ENCODE results near the gene CHST11.
A peak's percentile ranks its signal among the peaks of the same experiment; 100 is the strongest.

The CHST11 gene

GRCh38 chr12:104494137-104494792, 37.5 kb downstream of the CHST11 start:
- Mint-ChIP-seq H3K27ac (peak overlapping the region; percentile 94), H3K36me3 (peaks cover 11% of the 10 kb centered on the region), H3K9me3 (ENCODE audit: low read depth) (no peaks in the 10 kb centered on the region), H3K4me3 (peak overlapping the region; percentile 77), H3K27me3 (no peaks in the 10 kb centered on the region), H3K4me1 (ENCODE audit: low read depth) (peaks cover 85% of the 10 kb centered on the region)

- Mint-ChIP-seq H3K4me3 (peak overlapping the region; percentile 77), H3K9me3 (ENCODE audit: low read depth) (no peaks in the 10 kb centered on the region), H3K27ac (peak overlapping the region; percentile 94), H3K36me3 (peaks cover 11% of the 10 kb centered on the region), H3K27me3 (no peaks in the 10 kb centered on the region), H3K4me1 (ENCODE audit: low read depth) (peaks cover 87% of the 10 kb centered on the region)
Measured at GRCh38 chr12:104494793-104495158, 38.0 kb downstream of the CHST11 start.

- Mint-ChIP-seq H3K27ac (no peak overlapping the region), H3K27me3 (no peaks in the 10 kb centered on the region), H3K4me1 (ENCODE audit: low read depth) (peaks cover 87% of the 10 kb centered on the region), H3K9me3 (ENCODE audit: low read depth) (no peaks in the 10 kb centered on the region), H3K4me3 (peak overlapping the region; percentile 28), H3K36me3 (peaks cover 10% of the 10 kb centered on the region)
Measured at GRCh38 chr12:104495786-104496185, 39.0 kb downstream of the CHST11 start.

- H3K9me3 Mint-ChIP-seq (ENCODE audit: low read depth) = no peaks in the 10 kb centered on the region
- peaks cover 84% of the 10 kb centered on the region for H3K4me1 Mint-ChIP-seq (ENCODE audit: low read depth)
- H3K27me3 Mint-ChIP-seq = no peaks in the 10 kb centered on the region
- no peak overlapping the region for H3K4me3 Mint-ChIP-seq
- H3K27ac Mint-ChIP-seq = no peak overlapping the region
- peaks cover 8% of the 10 kb centered on the region for H3K36me3 Mint-ChIP-seq
Measured at GRCh38 chr12:104496336-104496735, 39.6 kb downstream of the CHST11 start.

GRCh38 chr12:104498211-104498801, 41.6 kb downstream of the CHST11 start:
- peak overlapping the region; percentile 72 for H3K4me3 Mint-ChIP-seq
- peaks cover 7% of the 10 kb centered on the region for H3K36me3 Mint-ChIP-seq
- no peaks in the 10 kb centered on the region for H3K27me3 Mint-ChIP-seq
- no peaks in the 10 kb centered on the region for H3K9me3 Mint-ChIP-seq (ENCODE audit: low read depth)
- H3K4me1 Mint-ChIP-seq (ENCODE audit: low read depth) = peaks cover 84% of the 10 kb centered on the region
- H3K27ac Mint-ChIP-seq = peak overlapping the region; percentile 59

GRCh38 chr12:104499668-104500332, 43.1 kb downstream of the CHST11 start:
- Mint-ChIP-seq H3K27ac (no peak overlapping the region), H3K36me3 (peaks cover 5% of the 10 kb centered on the region), H3K9me3 (ENCODE audit: low read depth) (no peaks in the 10 kb centered on the region), H3K27me3 (no peaks in the 10 kb centered on the region), H3K4me1 (ENCODE audit: low read depth) (peaks cover 80% of the 10 kb centered on the region), H3K4me3 (no peak overlapping the region)

GRCh38 chr12:104501115-104501514, 44.4 kb downstream of the CHST11 start:
- Mint-ChIP-seq H3K27me3 (no peaks in the 10 kb centered on the region), H3K4me1 (ENCODE audit: low read depth) (peaks cover 76% of the 10 kb centered on the region), H3K4me3 (no peak overlapping the region), H3K27ac (no peak overlapping the region), H3K36me3 (peaks cover 2% of the 10 kb centered on the region), H3K9me3 (ENCODE audit: low read depth) (no peaks in the 10 kb centered on the region)

- H3K27ac Mint-ChIP-seq = no peak overlapping the region
- H3K36me3 Mint-ChIP-seq = peaks cover 2% of the 10 kb centered on the region
- no peak overlapping the region for H3K4me3 Mint-ChIP-seq
- H3K9me3 Mint-ChIP-seq (ENCODE audit: low read depth) = no peaks in the 10 kb centered on the region
- H3K27me3 Mint-ChIP-seq = no peaks in the 10 kb centered on the region
- H3K4me1 Mint-ChIP-seq (ENCODE audit: low read depth) = peaks cover 80% of the 10 kb centered on the region
Measured at GRCh38 chr12:104501660-104502059, 44.9 kb downstream of the CHST11 start.

GRCh38 chr12:104502217-104502616, 45.5 kb downstream of the CHST11 start:
- no peaks in the 10 kb centered on the region for H3K27me3 Mint-ChIP-seq
- peaks cover 78% of the 10 kb centered on the region for H3K4me1 Mint-ChIP-seq (ENCODE audit: low read depth)
- H3K27ac Mint-ChIP-seq = no peak overlapping the region
- H3K9me3 Mint-ChIP-seq (ENCODE audit: low read depth) = no peaks in the 10 kb centered on the region
- H3K4me3 Mint-ChIP-seq = no peak overlapping the region
- H3K36me3 Mint-ChIP-seq = peaks cover under 1% of the 10 kb centered on the region

GRCh38 chr12:104502638-104503037, 45.9 kb downstream of the CHST11 start:
- Mint-ChIP-seq H3K36me3 (no peaks in the 10 kb centered on the region), H3K4me1 (ENCODE audit: low read depth) (peaks cover 78% of the 10 kb centered on the region), H3K4me3 (no peak overlapping the region), H3K27me3 (no peaks in the 10 kb centered on the region), H3K27ac (no peak overlapping the region), H3K9me3 (ENCODE audit: low read depth) (no peaks in the 10 kb centered on the region)

GRCh38 chr12:104503191-104503590, 46.4 kb downstream of the CHST11 start:
- Mint-ChIP-seq H3K27ac (no peak overlapping the region), H3K4me3 (no peak overlapping the region)

GRCh38 chr12:104504146-104504545, 47.4 kb downstream of the CHST11 start:
- H3K4me1 Mint-ChIP-seq (ENCODE audit: low read depth) = peaks cover 80% of the 10 kb centered on the region
- H3K27ac Mint-ChIP-seq = no peak overlapping the region
- H3K4me3 Mint-ChIP-seq = no peak overlapping the region
- H3K36me3 Mint-ChIP-seq = peaks cover 9% of the 10 kb centered on the region
- H3K27me3 Mint-ChIP-seq = no peaks in the 10 kb centered on the region
- no peaks in the 10 kb centered on the region for H3K9me3 Mint-ChIP-seq (ENCODE audit: low read depth)

More at GRCh38 chr12:104503191-104503590, 46.4 kb downstream of the CHST11 start:
- Mint-ChIP-seq H3K9me3 (ENCODE audit: low read depth) (no peaks in the 10 kb centered on the region), H3K27me3 (no peaks in the 10 kb centered on the region), H3K4me1 (ENCODE audit: low read depth) (peaks cover 80% of the 10 kb centered on the region), H3K36me3 (peaks cover 3% of the 10 kb centered on the region)

GRCh38 chr12:104505095-104505818, 48.5 kb downstream of the CHST11 start:
- H3K4me1 Mint-ChIP-seq (ENCODE audit: low read depth) = peaks cover 80% of the 10 kb centered on the region
- H3K36me3 Mint-ChIP-seq = peaks cover 10% of the 10 kb centered on the region
- H3K27ac Mint-ChIP-seq = no peak overlapping the region

GRCh38 chr12:104506676-104507401, 50.1 kb downstream of the CHST11 start:
- Mint-ChIP-seq H3K27me3 (no peaks in the 10 kb centered on the region), H3K27ac (no peak overlapping the region), H3K9me3 (ENCODE audit: low read depth) (no peaks in the 10 kb centered on the region), H3K4me3 (no peak overlapping the region), H3K36me3 (peaks cover 10% of the 10 kb centered on the region), H3K4me1 (ENCODE audit: low read depth) (peaks cover 82% of the 10 kb centered on the region)

More at GRCh38 chr12:104505095-104505818, 48.5 kb downstream of the CHST11 start:
- no peaks in the 10 kb centered on the region for H3K9me3 Mint-ChIP-seq (ENCODE audit: low read depth)
- no peak overlapping the region for H3K4me3 Mint-ChIP-seq
- H3K27me3 Mint-ChIP-seq = no peaks in the 10 kb centered on the region

Measured in activated naive CD8-positive, alpha-beta T cell (primary cell).